Caco-2 (cell line): Measurements from ENCODE around the gene CDK5RAP1. TPM values are rescaled to one million over a fixed set of nuclear protein-coding genes. Genes with fewer than 3 reads are reported as not detected.
A peak's percentile ranks its signal among the peaks of the same experiment; 100 is the strongest.

Experiments used
- BruUV-seq: library from RNA; stranded (reverse); fragments of 400-500 nt; replicated peaks from 2 replicates; lab custom pipeline; 2021; lab: Mats Ljungman, UMichigan
- CTCF ChIA-PET: fragments of 300-600 bp; sonication (Branson Sonifier 250); formaldehyde crosslinking; loops from one replicate; lab custom pipeline; 2022; ENCODE audit warnings: antibody characterized with exemption; lab: Charles Lee
- POLR2A ChIA-PET: fragments of 300-600 bp; sonication (Branson Sonifier 250); formaldehyde crosslinking; loops from one replicate; lab custom pipeline; 2022; ENCODE audit warnings: antibody characterized with exemption; lab: Charles Lee
- DNase-seq, 2 experiments: peaks; one replicate each; pipeline versions ENCODE4 v3.0.0 to v3.0.0-alpha.2; 2020 to 2022
- H3K27me3 ChIP-seq: replicated peaks from 2 replicates; pipeline ENCODE4 v1.6.0; 2011; ENCODE audit warnings: low read length; ENCODE audit not compliant: control insufficient read depth, insufficient read depth
- H3K36me3 ChIP-seq: 2 replicates; pipeline ENCODE4 v1.5.1; 2011; ENCODE audit warnings: low read length; ENCODE audit not compliant: control insufficient read depth, insufficient read depth
- H3K4me1 ChIP-seq: fragments of 250-450 bp; sonication (Bioruptor Pico); 2 replicates; pipeline ENCODE4 v1.5.1; 2020; ENCODE audit warnings: mild to moderate bottlenecking
- H3K4me3 ChIP-seq: 2 replicates; pipeline ENCODE4 v1.5.1; 2011; ENCODE audit warnings: low read depth, mild to moderate bottlenecking, control low read depth, low read length
- H3K9me3 ChIP-seq: fragments of 250-450 bp; sonication (Bioruptor Pico); 2 replicates; pipeline ENCODE4 v1.5.1; 2020; ENCODE audit warnings: mild to moderate bottlenecking, moderate library complexity
- H3K27ac Mint-ChIP-seq: one replicate; pipeline ENCODE4 v1.8.0; 2022; ENCODE audit warnings: mixed read lengths; ENCODE audit not compliant: unreplicated experiment
- H3K27me3 Mint-ChIP-seq: one replicate; pipeline ENCODE4 v1.8.0; 2022; ENCODE audit warnings: mixed read lengths; ENCODE audit not compliant: insufficient read depth, unreplicated experiment
- H3K36me3 Mint-ChIP-seq: one replicate; pipeline ENCODE4 v1.8.0; 2022; ENCODE audit warnings: mild to moderate bottlenecking, mixed read lengths; ENCODE audit not compliant: insufficient read depth, unreplicated experiment
- H3K4me1 Mint-ChIP-seq: one replicate; pipeline ENCODE4 v1.8.0; 2022; ENCODE audit warnings: low read depth, mixed read lengths; ENCODE audit not compliant: unreplicated experiment
- H3K4me3 Mint-ChIP-seq: one replicate; pipeline ENCODE4 v1.8.0; 2022; ENCODE audit warnings: mild to moderate bottlenecking, moderate library complexity, mixed read lengths; ENCODE audit not compliant: unreplicated experiment
- H3K9me3 Mint-ChIP-seq: one replicate; pipeline ENCODE4 v1.8.0; 2022; ENCODE audit warnings: mixed read lengths; ENCODE audit not compliant: unreplicated experiment
- intact Hi-C: fragments of 100-400 bp; cut with micrococcal nuclease; formaldehyde crosslinking; loops from one replicate; pipeline ENCODE4 v1.10.0; 2022; ENCODE audit not compliant: unreplicated experiment
- total RNA-seq: library from RNA; stranded (reverse); gene quantifications from 2 replicates; pipeline ENCODE4 v1.2.3, GENCODE V29; 2022
- TF ChIP-seq, protein P1 (sequence below), 2 experiments: fragments of 200-600 bp in 1 of 2; IDR thresholded peaks; 1 replicate in 1 of 2; 2 replicates in 1 of 2; pipeline versions ENCODE4 v1.5.1 to v1.8.0; 2011 to 2022; ENCODE audit warnings: antibody characterized with exemption in 1 of 2, control low read depth in 1 of 2, inconsistent platforms in 1 of 2, low read depth in 1 of 2, low read length in 1 of 2, mild to moderate bottlenecking in 1 of 2, moderate library complexity in 1 of 2; ENCODE audit not compliant: insufficient read depth in 1 of 2, severe bottlenecking in 1 of 2, unreplicated experiment in 1 of 2

The CDK5RAP1 gene
- total RNA-seq, 1 experiment from 2014 or later, result 116 TPM

DNA sequence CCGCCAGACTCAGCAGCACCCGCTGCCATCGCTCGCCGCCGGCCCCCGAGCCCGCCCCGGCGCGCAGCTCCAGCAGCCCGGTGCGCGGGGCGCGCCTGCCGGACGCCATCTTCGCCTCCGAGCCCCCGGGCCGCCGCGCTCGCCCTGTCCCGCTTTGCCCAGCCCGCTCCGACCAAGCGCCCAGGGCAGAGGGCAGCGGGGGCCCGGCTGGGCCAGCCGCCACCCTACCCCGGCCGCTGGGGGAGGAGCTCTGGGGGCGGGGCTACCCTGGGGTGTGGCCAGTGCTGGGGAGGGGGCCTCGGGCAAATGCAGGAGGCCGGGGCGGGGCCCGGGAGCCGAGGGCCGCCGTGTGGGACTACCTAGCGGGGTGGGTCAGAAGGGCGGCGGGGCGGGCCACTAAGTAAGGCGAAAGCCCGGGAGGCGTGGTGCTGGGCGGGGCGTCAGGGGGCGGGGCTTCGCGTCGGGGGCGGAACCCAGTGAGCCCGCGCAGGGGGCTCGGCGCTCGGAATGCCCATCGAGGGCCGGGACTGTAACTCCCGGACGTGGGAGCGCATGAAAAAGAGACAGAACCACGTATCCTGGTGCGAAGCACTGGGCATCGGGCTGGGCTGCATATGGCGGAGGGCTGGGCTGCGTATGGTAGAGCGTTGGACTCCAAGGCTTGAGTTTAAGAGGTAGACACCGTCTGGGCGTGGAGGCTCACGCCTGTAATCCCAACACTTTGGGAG lies 42.4 kb upstream of the CDK5RAP1 start, which contains the start of gene SNTA1:
Gene SNTA1, minus strand, starts transcription at position 252 of the 728 bp plus-strand sequence. Its CDS starts 143 bp downstream, at position 109.
- H3K27me3 ChIP-seq, result no peaks in the 10 kb centered on the region
- Mint-ChIP-seq H3K27ac (peak within 1 kb of the TSS; percentile 9), H3K4me3 (peak within 1 kb of the TSS; percentile 89), H3K9me3 (peaks cover 6% of the 10 kb centered on the region), H3K4me1 (peaks cover 26% of the 10 kb centered on the region), H3K27me3 (no peaks in the 10 kb centered on the region), H3K36me3 (no peaks in the 10 kb centered on the region)
- H3K4me1 ChIP-seq, result peaks cover 22% of the 10 kb centered on the region
- H3K36me3 ChIP-seq, result no peaks in the 10 kb centered on the region
- CTCF ChIA-PET, result interaction anchor here (0.6 to 2.4 kb wide), 18 partner anchors 10 to 672 kb away, joined by 3 to 12 read pairs (median 5); partner anchors contain the start of genes ACTL10 and CBFA2T2
- DNase-seq, result peak; percentile 100
- BruUV-seq, result no TSS peak
- POLR2A ChIA-PET, result interaction anchor here (0.5 to 1.7 kb wide), 13 partner anchors 15 to 668 kb away, joined by 3 to 25 read pairs (median 4); partner anchors contain the start of genes ACTL10, CBFA2T2, CDK5RAP1 and EIF2S2
- TF ChIP-seq, protein P1, sequence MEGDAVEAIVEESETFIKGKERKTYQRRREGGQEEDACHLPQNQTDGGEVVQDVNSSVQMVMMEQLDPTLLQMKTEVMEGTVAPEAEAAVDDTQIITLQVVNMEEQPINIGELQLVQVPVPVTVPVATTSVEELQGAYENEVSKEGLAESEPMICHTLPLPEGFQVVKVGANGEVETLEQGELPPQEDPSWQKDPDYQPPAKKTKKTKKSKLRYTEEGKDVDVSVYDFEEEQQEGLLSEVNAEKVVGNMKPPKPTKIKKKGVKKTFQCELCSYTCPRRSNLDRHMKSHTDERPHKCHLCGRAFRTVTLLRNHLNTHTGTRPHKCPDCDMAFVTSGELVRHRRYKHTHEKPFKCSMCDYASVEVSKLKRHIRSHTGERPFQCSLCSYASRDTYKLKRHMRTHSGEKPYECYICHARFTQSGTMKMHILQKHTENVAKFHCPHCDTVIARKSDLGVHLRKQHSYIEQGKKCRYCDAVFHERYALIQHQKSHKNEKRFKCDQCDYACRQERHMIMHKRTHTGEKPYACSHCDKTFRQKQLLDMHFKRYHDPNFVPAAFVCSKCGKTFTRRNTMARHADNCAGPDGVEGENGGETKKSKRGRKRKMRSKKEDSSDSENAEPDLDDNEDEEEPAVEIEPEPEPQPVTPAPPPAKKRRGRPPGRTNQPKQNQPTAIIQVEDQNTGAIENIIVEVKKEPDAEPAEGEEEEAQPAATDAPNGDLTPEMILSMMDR (IDR thresholded peaks at IDR 0.05; ENCODE audit: insufficient read depth in 1 of 2, low read depth in 1 of 2, low read length in 1 of 2, severe bottlenecking in 1 of 2, unreplicated experiment in 1 of 2), result no peak
- peak within 1 kb of the TSS; percentile 72 for H3K4me3 ChIP-seq
- H3K9me3 ChIP-seq, result no peaks in the 10 kb centered on the region
- intact Hi-C loops, result loop anchor here (1.0 to 5.0 kb wide), 3 partner anchors 42 to 289 kb away; partner anchors contain the start of genes CDK5RAP1 and ZNF341

DNA sequence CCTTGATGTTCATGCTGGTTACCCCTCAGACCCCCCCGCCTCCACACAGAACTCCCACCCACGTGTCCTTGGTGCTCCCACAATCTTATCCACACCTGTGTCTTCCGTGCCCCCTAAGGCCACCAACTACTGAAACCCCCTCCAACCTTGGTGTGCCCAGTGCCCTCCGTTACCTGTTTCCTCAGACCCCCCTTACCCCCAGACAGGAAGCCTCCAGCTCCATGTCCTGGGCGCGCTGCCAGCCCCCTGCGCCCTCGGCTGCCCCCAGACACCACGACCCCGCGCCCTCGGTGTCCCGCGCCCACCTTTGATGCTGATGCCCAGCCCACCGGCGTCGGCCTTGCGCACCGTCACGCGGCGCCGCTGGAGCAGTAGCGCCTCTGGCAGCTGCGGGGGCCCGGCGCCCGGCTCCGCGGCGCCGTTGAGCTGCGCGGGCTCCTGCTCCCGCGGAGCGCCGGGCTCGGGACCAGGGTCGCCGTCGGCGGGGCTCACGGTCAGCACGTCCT lies 41.7 kb upstream of the CDK5RAP1 start:
- ChIA-PET POLR2A (interaction anchor here (0.6 to 1.7 kb wide), 9 partner anchors 15 to 669 kb away, joined by 3 to 25 read pairs (median 5); partner anchors contain the start of genes ACTL10, CBFA2T2, CDK5RAP1 and EIF2S2), CTCF (interaction anchor here (0.6 to 2.4 kb wide), 13 partner anchors 9 to 673 kb away, joined by 3 to 12 read pairs (median 5); partner anchors contain the start of genes ACTL10 and CBFA2T2)
- intact Hi-C loops, result loop anchor here (1.0 to 5.0 kb wide), 2 partner anchors 46 to 289 kb away; partner anchors contain the start of gene ZNF341
- Histone ChIP-seq H3K36me3 (no peaks in the 10 kb centered on the region), H3K27me3 (no peaks in the 10 kb centered on the region), H3K4me1 (peaks cover 22% of the 10 kb centered on the region), H3K9me3 (no peaks in the 10 kb centered on the region), H3K4me3 (peak overlapping the region; percentile 72)
- Mint-ChIP-seq H3K27me3 (no peaks in the 10 kb centered on the region), H3K4me1 (peaks cover 26% of the 10 kb centered on the region), H3K4me3 (peak overlapping the region; percentile 89), H3K9me3 (peaks cover under 1% of the 10 kb centered on the region), H3K36me3 (no peaks in the 10 kb centered on the region), H3K27ac (no peak overlapping the region)
- BruUV-seq, result no TSS peak
- DNase-seq, result no peak
- TF ChIP-seq, protein P1 (IDR thresholded peaks at IDR 0.05; ENCODE audit: insufficient read depth in 1 of 2, low read depth in 1 of 2, low read length in 1 of 2, severe bottlenecking in 1 of 2, unreplicated experiment in 1 of 2), result no peak
